Measurements from ENCODE around the gene DLG5. TPM values are rescaled to one million over a fixed set of nuclear protein-coding genes. Genes with fewer than 3 reads are reported as not detected.

The DLG5 gene
- total and polyA plus RNA-seq, 7 donors, result 6.0 to 78.1 (median 41.0) TPM

DNA sequence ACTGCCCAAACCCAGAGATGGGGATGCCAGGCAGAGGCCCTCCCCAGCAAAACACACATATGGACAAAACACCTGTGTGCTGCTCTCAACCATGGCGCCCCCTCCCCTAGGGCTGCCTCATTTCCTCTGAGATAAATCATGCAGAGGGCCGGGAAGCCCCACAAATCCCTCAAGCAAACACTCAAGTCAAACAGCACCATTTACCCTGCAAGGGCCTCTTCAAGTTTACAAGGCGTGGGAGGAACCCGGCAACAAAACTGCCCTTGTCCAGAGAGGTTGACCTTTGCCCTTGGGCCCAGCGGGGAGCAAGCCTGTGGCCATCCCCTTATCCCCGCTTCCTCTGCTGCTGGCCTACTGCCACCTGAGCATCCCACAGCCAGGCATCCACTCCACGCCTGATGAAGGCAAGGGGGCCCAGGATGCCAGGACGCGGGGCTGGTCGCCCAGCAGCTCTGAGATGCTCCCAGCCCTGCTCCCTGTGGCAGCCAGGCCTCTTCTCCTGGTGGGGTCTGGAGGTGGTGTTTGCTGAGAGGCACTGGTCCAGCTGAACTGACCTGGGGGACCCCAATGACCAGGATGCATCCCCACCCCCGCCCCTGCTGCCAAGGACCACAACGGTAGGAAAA is 77.4 kb downstream of the DLG5 start:
- H3K36me3 ChIP-seq, result peaks cover 13 to 38% (median 32%) of the 10 kb centered on the region in 4 donors

DNA sequence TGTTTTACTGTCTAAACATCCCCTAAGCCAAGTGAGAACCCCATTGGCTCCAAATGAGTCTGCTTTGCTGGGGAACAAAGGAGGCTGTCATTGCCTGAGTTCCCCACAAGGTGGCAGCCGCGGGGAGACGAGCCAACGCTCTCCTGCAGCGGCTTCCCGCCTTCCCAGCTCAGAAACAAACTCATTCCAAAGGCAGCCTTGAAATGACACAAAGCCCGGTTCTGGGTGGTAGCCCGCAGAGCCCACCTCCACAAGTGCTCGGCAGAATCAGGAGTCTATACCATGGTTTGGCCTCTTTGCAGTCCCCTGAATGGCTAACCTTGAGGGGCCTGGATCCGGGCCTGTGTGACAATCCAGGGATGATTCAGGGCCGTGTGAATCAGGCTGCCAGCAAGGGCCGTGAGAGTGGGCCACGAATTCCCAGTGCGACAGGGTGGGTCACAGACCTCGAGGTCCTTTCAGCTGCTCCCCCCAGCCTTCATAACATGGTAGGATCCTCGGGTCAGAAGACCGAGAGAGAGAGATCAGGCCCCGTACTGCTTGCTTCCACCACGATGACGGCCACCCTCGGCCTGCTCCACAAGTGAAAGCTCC is 79.7 kb downstream of the DLG5 start:
- Histone ChIP-seq H3K36me3 (peaks cover 2 to 33% (median 24%) of the 10 kb centered on the region in 4 donors), H3K4me1 (peaks cover 0 to 60% (median 46%) of the 10 kb centered on the region in 4 donors), H3K27me3 (no peaks in the 10 kb centered on the region), H3K27ac (peak overlapping the region; percentile 75 to 88 (median 81)), H3K9me3 (no peaks in the 10 kb centered on the region), H3K4me3 (no peak overlapping the region)
- intact Hi-C loops (cut with DNase I), result loop anchor here (1.0 to 2.0 kb wide), 2 partner anchors 122 to 182 kb away; partner anchors contain the start of gene POLR3A
- TF ChIP-seq POLR2AphosphoS5 (IDR thresholded peaks at IDR 0.05) (peak in 3 of 4 donors; percentile 15 to 62 (median 57)), EP300 (IDR thresholded peaks at IDR 0.05) (no peak), POLR2A (IDR thresholded peaks at IDR 0.05) (no peak), CTCF (IDR thresholded peaks at IDR 0.05) (peak; percentile 93 to 98 (median 96))
- WGBS, 2 donors, result 38 to 42% methylated on average over 21 of the region's 21 CpGs
- DNase-seq, result peak; percentile 91

More for the DNA sequence above, 77.4 kb downstream of the DLG5 start:
- intact Hi-C loops (cut with DNase I), result loop anchor here (2.0 kb wide), 1 partner anchor 76 kb away; no protein-coding TSS in a partner anchor
- peak overlapping the region in 3 of 4 donors; percentile 31 to 88 (median 81) for H3K27ac ChIP-seq
- no peak overlapping the region for H3K4me3 ChIP-seq
- TF ChIP-seq CTCF (IDR thresholded peaks at IDR 0.05), result no peak
- TF ChIP-seq POLR2A (IDR thresholded peaks at IDR 0.05), result no peak
- no peak for TF ChIP-seq EP300 (IDR thresholded peaks at IDR 0.05)
- TF ChIP-seq POLR2AphosphoS5 (IDR thresholded peaks at IDR 0.05), result no peak
- H3K27me3 ChIP-seq, result no peaks in the 10 kb centered on the region
- DNase-seq, result no peak
- no peaks in the 10 kb centered on the region for H3K9me3 ChIP-seq
- H3K4me1 ChIP-seq, result peaks cover 0 to 45% (median 36%) of the 10 kb centered on the region in 4 donors
- WGBS, 2 donors, result 44 to 57% methylated on average over 12 of the region's 12 CpGs

- Histone ChIP-seq H3K4me1 (peaks cover 0 to 60% (median 46%) of the 10 kb centered on the region in 4 donors), H3K4me3 (no peak overlapping the region), H3K36me3 (peaks cover 11 to 33% (median 27%) of the 10 kb centered on the region in 4 donors), H3K27me3 (no peaks in the 10 kb centered on the region), H3K9me3 (no peaks in the 10 kb centered on the region), H3K27ac (peak overlapping the region; percentile 55 to 88 (median 81))
- no peak for DNase-seq
- intact Hi-C loops (cut with DNase I), result loop anchor here (2.0 kb wide), 1 partner anchor 27 kb away; no protein-coding TSS in a partner anchor
- no peak for TF ChIP-seq EP300 (IDR thresholded peaks at IDR 0.05)
- TF ChIP-seq CTCF (IDR thresholded peaks at IDR 0.05), result no peak
- no peak for TF ChIP-seq POLR2AphosphoS5 (IDR thresholded peaks at IDR 0.05)
- no peak for TF ChIP-seq POLR2A (IDR thresholded peaks at IDR 0.05)
Observed at GRCh38 chr10:77845451-77845850, 81.1 kb downstream of the DLG5 start.

DNA sequence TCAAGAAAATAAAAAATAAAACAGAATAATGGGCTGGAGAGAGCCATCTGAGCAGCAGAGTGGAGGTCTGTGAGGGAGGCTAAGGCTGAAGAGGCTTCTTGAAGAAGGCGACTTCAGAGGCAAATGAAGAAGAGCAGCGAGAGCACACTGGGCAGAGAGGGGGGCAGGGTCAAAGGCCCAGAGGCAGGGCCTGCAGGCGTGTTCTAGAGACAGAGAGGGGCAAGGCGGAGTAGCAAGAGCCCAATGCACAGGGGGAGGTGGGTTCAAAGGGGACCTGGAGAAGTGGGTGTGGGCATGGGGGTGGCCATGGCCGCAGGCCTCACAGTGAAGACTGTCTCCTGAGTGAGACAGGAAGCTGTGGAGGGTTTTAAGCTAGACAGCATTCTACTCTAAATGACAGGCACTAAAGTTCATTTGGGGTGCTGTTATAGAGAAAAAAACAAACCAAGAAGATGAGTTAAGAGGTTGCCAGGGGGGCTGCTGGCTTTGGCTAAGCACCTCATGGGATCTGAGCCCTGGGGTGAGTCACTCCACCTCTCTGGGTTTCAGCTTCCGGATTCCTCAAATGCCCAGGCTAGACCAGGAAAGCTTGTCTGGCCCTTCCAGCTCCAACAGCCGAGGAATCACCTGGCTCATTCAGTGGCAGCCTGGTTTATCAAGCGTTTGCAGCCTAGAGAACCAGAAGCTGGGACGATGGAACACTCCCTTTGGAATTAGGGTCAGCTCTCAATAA is 81.7 kb downstream of the DLG5 start:
- WGBS, 2 donors, result 25 to 62% methylated on average over 9 of the region's 9 CpGs
- TF ChIP-seq EP300 (IDR thresholded peaks at IDR 0.05) (peak in 1 of 4 donors; percentile 4), POLR2A (IDR thresholded peaks at IDR 0.05) (no peak), POLR2AphosphoS5 (IDR thresholded peaks at IDR 0.05) (peak in 1 of 4 donors; percentile 35)
- Histone ChIP-seq H3K36me3 (peaks cover 11 to 38% (median 28%) of the 10 kb centered on the region in 4 donors), H3K9me3 (no peaks in the 10 kb centered on the region), H3K27ac (peak overlapping the region; percentile 55 to 88 (median 81)), H3K4me3 (no peak overlapping the region), H3K27me3 (no peaks in the 10 kb centered on the region), H3K4me1 (peaks cover 0 to 58% (median 46%) of the 10 kb centered on the region in 4 donors)
- DNase-seq, result no peak
- intact Hi-C loops (cut with DNase I), result loop anchor here (2.0 kb wide), 1 partner anchor 28 kb away; no protein-coding TSS in a partner anchor
